ENCODE measurements around the gene ENTPD6.
A peak's percentile ranks its signal among the peaks of the same experiment; 100 is the strongest.
"Not testable (repeated sequence)": the region's sequence is repeated elsewhere in the genome, so short reads cannot be mapped to it uniquely, and the experiment has no call there.

Gene ENTPD6

DNA sequence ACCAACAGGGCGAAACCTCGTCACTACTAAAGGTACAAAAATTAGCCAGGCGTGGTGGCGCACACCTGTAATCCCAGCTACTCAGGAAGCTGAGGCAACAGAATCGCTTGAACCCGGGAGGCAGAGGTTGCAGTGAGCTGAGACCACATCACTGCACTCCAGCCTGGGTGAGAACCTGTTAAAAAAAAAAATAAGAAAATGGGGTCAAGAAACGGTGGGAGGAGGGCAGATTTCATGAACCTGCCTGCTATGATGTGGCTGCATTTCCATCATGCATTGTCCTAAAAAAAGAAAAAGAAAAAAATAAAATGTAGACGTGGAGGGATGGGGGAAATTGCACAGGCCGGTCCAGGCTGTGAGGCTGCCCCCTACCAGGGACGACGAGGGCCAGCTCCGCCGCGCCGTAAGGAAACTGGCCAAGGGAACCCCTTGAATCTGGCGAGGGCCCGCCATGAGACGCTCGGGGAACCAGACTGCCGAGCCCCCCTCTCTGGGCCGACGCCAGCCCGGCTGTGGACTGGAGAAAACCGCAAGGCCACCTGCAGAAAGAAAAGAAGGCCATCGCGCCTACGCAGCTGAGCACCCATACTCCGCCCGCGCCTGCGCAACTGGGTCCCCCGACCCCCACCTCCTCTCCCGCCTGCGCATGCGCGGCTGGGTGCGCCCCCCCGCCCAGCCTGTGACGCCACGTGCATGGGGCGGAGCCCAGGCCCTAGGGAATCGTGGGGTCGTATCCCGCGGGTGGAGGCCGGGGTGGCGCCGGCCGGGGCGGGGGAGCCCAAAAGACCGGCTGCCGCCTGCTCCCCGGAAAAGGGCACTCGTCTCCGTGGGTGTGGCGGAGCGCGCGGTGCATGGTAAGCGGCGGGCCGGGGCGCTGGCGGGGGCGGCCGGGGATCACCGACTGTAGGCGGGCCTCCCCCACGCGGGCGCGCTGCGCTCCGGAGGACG lies at the start of gene ENTPD6:
ENTPD6 (plus strand) TSS at position 699 of the 948 bp plus-strand sequence. CDS start 10,825 bp downstream, outside the sequence.
- peak; percentile 97 for DNase-seq

DNA sequence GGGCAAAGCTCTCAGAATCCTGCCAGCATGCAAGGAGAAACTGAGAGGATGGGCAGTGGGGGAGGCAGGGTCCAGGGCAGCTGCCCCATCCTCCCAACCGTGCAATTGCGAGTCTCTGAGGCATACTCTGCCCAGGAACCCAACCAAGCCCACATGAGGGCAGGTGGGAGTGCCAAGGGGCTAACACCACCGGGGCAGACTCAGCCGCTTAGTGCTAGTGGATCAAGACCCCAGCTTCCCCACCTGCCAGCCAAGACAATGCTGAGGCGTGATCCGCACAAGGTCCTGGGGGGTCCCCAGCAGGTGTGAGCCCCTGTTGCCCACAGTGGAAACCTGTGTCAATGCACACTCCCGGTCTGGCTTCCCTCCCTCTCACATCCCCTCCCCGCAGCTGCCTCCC lies 48.5 kb upstream of the ENTPD6 start:
- DNase-seq: no peak

DNA sequence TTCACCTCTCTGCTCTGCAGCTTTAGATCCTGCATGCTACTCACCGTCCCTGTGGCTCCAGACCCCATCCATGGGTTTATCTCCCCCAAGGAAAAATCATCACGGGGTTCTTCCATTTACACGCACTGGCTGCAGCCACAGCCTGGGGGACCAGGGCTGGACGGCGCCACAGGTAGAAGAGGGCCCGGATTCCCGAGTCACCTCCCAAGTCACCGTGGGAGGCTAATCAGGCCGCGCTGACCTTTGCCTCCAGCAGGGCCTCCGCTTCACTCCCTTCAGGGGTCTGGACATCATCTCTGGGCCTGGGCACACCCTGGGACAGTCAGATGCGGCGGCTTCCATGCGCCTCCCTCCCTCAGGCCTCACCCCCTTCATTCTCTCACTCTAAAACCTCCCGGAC lies 47.8 kb upstream of the ENTPD6 start:
- no peak for DNase-seq

DNA sequence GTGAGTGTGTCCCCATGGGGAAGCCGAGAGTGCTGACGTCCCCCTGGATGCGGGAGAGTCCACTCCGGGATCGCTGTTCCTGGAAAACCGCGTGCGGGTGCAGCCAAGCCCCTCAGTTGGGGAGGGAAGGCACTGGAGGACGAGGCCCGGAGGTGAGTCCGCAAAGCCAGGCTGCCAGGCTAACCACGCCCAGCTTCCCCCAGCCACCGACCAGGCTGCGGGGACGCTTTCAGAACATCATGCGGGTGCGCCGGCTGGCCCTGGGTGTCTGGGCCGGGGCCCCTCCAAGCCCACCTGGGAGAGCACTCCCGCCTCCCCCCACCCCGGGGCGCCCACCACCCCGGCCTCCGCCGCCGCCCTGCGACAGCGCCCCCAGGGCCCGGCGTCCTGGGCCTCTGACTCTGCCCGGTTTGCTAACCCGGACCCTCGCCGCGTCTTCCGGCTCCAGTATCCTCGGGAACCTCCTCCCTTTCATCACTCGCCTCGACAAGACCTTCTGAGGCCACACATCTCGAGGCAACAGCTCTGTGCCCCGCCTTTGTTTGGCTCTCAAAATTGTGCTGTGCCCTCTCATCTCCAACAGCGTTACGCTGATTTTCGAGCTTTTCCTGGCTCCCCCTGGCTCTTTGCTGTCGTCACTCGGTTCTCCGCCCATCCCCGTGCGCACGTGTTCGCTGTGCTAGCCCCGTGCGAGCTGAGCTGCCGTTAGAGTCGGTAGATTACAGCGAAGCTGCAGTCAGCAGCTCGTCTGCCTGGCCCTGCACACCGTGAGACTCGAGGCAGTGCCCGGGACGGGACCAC lies 47.1 kb upstream of the ENTPD6 start:
- DNase-seq: peak; percentile 83

DNA sequence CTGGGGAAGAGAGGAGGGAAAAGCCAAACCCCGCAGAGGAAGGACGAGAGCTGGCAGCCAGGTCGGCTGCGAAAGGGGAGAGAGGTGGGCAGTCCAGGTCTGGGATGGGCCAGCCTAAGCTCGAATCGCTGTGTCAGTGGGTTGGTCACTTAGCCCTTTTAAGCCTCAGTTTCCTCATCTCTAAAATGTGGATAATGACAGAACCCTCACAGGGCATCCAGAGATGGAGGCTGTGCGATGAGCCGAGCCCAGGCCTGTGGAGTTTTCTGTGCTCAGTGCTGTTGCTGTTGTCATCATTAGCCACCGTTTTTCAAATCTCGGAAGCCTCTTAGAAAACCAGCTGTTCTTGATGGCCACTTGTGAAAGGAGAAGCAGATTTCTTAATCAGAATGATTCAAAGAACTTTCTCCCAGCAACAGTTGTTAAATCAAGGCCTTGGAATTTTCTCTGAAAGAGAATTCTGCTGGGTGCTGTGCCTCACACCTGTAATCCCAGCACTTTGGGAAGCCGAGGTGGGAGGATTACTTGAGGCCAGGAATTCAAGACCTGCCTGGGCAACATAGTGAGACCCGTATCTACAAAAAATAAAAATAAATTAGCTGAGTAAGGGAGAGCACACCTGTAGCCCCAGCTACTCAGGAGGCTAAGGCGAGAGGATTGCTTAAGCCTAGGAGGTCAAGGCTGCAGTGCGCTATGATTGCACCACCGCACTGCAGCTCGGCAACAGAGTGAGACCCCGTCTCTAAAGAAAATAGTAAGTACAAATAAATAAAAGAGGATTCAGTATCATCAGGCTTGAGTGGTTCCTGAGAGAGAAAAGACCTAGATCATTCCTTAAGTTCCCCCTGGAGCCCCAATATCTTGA lies 46.3 kb upstream of the ENTPD6 start:
- DNase-seq: no peak

DNA sequence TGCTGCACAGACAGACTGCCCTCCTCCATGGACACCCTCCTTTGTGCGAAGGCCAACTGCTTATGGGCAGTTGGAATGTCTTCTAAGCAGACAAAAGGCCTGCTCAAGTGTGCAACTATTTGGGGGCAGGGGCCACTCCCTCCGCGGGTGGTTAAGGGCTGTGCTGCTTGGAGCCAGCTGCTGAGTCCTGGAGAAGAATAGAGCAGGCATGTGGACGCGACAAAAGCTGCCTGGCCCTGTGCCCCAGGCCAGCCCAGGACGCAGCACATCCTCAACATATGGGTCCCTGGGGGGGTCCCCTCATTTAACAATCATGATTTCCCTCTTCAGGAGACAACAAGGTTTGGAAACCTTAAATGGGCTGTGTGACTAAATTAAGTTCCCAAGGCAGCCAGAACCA lies 45.5 kb upstream of the ENTPD6 start:
- no peak for DNase-seq

DNA sequence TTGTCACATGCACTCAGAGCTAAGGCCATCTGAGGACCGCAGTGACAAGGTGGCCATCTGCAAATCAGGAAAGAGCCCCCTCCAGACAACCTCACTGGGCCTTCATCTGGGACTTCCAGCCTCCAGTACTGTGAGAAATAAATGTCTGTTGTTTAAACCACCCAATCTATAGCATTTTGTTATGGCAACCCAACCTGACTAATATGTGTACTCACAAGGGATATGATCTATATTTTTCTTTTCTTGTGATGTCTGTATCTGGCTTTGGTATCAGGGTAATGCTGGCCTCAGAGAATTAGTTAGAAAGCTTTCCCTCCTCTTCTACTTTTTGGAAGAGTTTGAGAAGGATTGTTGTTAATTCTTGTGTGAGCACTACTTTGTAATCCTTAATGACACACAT lies 37.5 kb upstream of the ENTPD6 start:
- no peak for DNase-seq

DNA sequence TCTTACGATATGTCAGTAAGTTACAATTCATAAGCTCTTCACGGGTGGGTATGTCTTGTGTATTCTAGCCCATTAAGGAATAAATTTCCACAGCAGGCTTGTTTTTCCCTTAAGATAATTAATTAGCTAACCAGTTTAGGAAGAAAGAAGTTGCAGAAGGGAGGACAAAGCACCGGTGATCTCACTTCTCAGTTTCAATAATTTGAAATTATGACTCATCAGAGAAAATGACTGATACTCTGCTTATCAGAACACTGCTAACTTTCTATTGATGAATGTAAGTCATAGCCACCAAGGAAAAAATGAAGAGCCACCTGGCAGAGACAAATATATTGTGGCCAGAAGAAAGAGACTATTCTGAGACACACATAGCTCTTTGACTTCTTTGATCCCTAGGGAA lies 35.0 kb upstream of the ENTPD6 start:
- DNase-seq: no peak

DNA sequence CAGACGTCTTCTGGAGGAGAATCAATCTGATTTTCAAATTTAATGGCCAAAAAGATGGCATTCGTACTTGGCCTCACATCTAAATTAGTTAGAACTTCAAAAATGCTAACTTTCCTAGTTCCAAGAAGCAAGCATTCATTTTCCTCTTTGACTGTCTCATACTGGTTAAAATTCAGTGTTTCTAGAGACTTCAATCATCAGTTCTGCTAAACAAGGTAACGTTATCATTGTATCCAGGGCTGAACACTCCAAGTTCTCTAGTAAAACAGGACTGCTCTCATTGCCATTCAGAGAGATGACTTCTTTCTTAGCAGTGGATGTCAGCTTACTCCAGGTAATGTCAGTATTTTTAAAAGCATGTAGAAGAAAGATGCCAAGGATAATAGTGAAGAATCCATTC lies 34.6 kb upstream of the ENTPD6 start:
- no peak for DNase-seq

DNA sequence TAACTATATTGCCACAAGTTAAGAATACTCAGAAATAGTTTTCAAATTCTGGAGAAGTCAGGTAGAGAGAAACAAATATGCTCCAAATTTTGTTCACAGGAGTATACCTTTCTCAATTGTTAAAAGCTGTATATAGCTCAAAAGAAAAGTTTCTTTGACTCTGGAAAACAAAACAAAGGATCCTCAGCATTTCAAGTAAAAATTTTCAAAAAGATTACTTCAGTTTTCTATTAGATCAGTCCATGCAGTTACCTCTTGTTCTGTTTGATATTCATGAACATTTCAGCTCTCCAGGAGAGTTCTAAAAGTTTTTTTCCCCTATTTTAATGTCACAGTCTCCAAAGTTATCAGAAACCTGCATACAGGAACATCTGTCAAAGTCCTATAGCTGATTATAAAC lies 30.4 kb upstream of the ENTPD6 start:
- no peak for DNase-seq

DNA sequence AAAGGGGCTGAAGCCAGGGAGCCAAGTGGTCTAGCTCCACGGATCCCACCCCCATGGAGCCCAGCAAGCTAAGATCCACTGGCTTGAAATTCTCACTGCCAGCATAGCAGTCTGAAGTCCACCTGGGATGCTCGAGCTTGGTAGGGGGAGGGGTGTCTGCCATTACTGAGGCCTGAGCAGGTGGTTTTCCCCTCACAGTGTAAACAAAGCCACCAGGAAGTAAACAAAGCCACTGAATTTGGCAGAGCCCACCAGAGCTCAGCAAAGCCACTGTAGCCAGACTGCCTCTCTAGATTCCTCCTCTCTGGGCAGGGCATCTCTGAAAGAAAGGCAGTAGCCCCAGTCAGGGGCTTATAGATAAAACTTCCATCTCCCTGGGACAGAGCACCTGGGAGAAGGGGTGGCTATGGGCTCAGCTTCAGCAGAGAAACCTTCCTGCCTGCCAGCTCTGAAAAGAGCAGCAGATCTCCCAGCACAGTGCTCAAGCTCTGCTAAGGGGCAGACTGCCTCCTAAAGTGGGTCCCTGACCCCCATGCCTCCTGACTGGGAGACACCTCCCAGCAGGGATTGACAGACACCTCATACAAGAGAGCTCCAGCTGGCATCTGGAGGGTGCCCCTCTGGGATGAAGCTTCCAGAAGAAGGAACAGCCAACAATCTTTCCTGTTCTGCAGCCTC lies 29.3 kb upstream of the ENTPD6 start:
- DNase-seq: not testable (repeated sequence)

DNA sequence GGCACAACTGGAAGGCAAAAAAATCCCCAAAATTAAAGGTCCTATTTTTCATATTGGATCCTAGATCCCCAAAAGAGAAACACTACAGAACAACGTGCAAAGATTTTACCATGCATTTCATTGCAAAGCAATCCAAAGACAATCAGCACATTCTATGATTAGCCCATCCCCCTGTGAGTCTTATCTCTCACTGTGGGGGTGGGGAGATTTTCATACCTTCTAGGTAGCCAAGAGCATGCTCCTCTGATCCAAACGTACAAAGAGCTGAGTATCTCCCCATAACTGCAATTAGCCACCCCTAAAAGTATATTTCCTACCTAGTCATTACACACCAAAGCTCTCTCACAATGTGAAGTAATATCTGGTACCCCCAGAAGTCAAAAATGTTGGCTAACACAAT lies 22.2 kb upstream of the ENTPD6 start:
- DNase-seq: no peak

DNA sequence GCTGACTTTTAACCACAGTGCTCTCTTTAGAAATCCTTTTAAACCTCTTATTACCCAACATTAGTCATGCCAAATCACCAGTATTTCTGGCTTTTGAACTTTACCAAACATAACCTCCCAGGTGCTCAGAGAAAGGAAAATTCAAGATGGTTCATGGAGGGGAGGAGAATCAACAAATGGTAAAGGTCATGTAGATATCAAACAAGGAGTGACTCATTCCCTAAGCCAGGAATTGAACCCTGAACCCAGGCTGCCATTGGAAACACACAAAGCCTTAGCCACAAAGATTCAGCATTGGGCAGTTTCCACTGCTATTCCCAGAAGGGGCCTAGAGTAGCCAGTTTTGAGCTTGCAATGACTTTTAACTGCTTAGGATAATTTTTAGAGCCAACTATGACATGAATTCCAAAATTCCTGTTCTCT lies 21.6 kb upstream of the ENTPD6 start:
- DNase-seq: no peak

DNA sequence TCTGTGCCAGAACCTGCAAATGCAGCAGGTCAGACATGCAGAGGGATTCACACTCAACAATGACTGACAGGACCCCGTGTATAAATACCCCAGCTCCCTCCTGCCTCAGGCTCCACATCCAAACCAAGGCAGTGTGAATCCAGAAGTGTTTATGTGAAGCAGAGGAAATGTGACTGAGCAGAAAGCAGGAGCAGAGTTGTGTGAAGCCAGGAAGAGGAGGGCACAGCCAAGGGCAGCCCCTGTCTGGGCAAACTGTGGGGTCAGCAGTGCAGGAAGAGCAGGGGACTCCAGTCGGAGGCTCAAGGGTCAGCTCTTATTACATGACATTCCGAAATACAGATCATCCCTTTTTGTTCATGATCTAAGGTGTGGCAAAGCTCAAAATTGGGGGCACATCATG lies 19.3 kb upstream of the ENTPD6 start:
- DNase-seq: no peak

DNA sequence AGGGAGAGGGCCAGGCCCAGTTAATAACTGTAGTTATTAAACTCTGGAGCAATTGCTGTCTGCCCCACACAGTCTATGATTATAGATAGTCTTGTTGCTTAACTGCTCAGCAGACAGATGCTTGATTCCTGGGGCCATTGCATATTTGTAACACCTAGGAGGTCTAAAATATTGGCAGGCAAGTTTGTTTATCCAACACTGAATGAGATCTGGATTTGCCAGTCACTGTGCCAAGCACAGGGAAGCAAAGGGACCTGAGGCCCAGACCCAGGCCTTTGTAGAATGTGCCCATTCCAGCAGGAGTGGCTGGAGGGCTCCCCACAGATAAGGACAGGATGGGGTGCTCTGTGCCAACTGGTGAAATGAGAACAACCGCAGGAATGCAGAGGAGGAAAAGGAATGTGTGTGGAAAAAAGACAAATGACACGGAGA lies 17.6 kb upstream of the ENTPD6 start:
- no peak for DNase-seq

DNA sequence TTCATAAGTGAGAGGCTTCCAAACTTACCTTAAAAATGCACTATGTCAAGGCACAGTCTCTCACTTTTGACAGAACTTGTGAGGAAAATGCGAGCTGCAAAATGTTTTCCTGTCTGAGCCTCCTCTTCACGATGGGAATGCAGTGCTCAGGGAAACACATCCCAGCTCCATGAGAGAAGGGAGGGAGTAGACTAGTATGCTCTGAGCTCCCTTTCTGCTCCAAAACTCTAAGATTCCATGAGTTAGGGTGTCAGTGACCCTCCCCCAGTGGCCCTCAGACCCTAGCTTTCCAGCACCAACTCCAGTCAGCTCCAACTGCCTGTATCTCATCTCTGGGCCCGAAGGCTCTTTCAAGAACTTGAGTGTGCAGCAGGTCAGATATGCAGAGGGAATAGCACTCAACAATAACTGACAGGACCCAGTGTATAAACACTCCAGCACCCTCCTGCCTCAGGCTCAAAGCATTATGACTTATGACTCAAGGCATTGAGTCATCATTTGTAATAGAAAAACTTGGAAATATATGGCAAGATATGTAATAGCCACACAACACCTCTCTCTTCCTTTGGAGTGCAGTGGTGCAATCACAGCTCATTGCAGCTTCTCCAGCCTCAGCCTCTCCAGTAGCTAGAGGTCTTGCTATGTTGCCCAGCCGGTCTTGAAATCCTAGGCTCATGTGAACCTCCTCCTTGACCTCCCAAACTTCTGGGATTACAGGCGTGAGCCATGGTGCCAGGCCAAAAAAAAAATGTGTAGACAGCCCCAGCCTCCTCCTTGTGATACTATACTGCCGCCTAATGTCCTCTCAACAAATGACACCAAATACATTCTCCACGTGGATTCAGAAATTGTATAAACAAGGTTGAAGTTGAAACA lies 16.7 kb upstream of the ENTPD6 start:
- no peak for DNase-seq

DNA sequence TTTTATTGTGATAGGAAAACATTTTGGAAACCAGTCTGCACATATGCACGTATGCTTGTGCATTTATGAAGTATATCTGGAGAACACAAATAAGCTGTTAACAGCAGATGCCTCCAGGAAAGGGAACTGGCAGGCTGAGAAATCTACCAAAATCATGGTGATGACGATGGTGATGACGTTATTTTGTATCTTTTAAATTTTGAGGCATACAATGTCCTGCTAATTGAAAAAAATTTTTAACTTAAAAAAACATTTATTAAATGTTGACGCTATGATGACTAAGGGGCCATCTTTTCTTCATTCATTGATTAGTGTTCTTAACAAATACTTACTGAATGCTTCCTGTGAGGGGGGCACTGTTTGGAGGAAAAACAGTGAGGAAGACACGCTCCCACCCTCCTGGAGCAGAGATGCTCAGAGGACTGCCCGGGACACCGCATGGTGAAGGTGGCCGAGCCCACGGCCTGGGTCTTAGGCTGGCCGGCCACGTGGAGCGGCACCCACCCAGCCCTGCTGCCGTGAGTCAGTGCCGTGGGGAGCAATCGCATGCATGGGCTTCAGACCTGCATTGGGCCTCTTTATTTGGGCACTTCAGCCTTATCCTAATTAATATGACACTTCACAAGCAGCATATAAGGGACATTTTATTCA lies 15.9 kb upstream of the ENTPD6 start:
- no peak for DNase-seq

DNA sequence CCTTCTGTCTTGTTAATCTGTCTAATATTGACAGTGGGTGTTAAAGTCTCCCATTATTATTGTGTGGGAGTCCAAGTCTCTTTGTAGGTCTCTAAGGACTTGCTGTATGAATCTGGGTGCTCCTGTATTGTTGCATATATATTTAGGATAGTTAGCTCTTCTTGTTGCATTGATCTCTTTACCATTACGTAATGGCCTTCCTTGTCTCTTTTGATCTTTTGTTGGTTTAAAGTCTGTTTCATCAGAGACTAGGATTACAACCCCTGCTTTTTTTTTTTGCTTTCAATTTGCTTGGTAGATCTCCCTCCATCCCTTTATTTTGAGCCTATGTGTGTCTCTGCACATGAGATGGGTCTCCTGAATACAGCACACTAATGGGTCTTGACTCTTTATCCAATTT lies 11.1 kb upstream of the ENTPD6 start:
- not testable (repeated sequence) for DNase-seq

DNA sequence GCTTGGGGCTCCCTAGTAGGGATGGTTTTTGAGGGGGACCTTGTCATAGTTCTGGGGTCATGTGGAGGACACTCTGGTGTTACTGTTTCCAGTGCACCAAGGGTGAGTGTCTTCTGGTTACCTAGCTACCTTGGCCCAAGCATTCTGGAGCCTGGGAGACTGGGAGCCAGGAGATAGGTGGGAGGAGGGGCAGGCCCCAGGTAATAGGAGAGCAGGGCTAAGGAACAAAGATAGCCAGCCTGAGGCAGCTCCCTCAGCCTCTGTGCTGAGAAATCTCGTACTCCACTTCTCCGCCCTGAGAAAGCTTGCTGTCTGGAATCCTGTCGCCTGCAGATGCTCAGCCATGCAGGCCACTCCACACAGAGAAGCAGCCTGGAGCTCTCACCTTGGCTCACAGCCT lies 8.3 kb upstream of the ENTPD6 start:
- no peak for DNase-seq

DNA sequence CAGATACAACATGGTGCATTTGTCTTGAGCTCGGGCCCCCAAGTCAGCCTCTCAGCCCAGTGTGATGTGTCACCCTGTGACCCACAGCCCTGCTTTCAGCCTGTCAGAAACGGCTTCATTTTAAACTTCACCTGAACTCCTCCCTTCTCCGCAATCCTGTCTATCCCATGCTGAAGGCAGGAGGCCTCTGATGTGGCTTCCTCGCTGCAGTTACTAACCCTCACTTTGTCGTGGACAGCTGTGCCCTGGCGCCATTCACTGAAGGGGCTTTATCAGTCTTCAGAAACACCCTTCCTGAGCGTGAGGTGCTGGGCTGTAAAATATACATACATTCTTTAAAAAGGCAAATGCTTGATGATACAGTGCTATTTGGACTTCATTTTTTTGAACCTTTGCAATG lies 7.9 kb upstream of the ENTPD6 start:
- no peak for DNase-seq

DNA sequence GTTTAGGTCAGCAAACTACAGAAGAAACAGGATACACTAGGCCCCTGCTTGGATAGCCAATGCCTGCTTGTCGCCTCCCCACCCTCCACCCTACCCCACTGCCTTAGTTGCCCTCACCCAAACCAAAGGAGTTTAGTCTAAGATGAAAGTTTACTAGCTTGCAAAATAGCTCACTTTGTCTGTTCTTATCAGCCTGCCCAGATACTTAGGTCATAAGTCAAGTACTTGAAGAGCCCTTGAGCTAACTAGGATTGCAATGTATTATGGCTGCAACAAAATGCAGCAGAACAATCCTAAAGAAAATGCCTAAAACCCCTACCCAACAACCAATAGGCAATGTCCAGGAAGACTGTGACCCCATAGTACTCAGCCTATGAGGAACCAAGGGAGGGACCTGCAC lies 7.3 kb upstream of the ENTPD6 start:
- DNase-seq: no peak
